SU-DHL-6 (cell line): Measurements from ENCODE around the gene NUP85.

Experiments
- H2AFZ ChIP-seq: fragments of 200-600 bp; sonication (generic); 2 replicates; pipeline ENCODE4 v1.6.1; 2014; ENCODE audit warnings: low read depth, mild to moderate bottlenecking, moderate library complexity, mixed read lengths, antibody characterized with exemption, low read length; ENCODE audit not compliant: severe bottlenecking
- H3F3A ChIP-seq: fragments of 200-600 bp; shearing (Covaris generic); 2 replicates; pipeline ENCODE4 v1.6.0; 2016; ENCODE audit warnings: antibody characterized with exemption, mild to moderate bottlenecking; ENCODE audit not compliant: insufficient read depth
- H3K27ac ChIP-seq: fragments of 200-600 bp; sonication (generic); 2 replicates; pipeline ENCODE4 v1.5.1; 2016; ENCODE audit warnings: low read depth, mild to moderate bottlenecking, low read length, moderate library complexity, mixed read lengths
- H3K27me3 ChIP-seq: fragments of 200-600 bp; sonication (generic), shearing (Covaris generic); 2 replicates; pipeline ENCODE4 v1.6.0; 2014; ENCODE audit warnings: mild to moderate bottlenecking, low read length
- H3K36me3 ChIP-seq: fragments of 200-600 bp; sonication (generic); 2 replicates; pipeline ENCODE4 v1.6.1; 2014; ENCODE audit warnings: mild to moderate bottlenecking, low read length, mixed read lengths
- H3K4me2 ChIP-seq: fragments of 300-600, 200-600 bp; shearing (Covaris generic), sonication (generic); 2 replicates; pipeline ENCODE4 v1.6.0; 2014; ENCODE audit warnings: low read length, low read depth, mild to moderate bottlenecking; ENCODE audit not compliant: poor library complexity, severe bottlenecking
- H3K4me3 ChIP-seq: fragments of 200-600 bp; sonication (generic); 2 replicates; pipeline ENCODE4 v1.5.1; 2014; ENCODE audit warnings: antibody characterized with exemption, low read length, mild to moderate bottlenecking, mixed read lengths; ENCODE audit not compliant: insufficient read depth, poor library complexity, severe bottlenecking
- H3K79me2 ChIP-seq: fragments of 200-600 bp; sonication (generic); 2 replicates; pipeline ENCODE4 v1.6.1; 2014; ENCODE audit warnings: mild to moderate bottlenecking, low read length, moderate library complexity; ENCODE audit not compliant: insufficient read depth
- H3K9ac ChIP-seq: fragments of 200-600 bp; sonication (generic); 2 replicates; pipeline ENCODE4 v1.7.0; 2014; ENCODE audit warnings: mild to moderate bottlenecking, low read length
- H3K9me2 ChIP-seq: fragments of 200-600 bp; sonication (generic); replicated peaks from 2 replicates; pipeline ENCODE4 v1.6.1; 2014; ENCODE audit warnings: low read length; ENCODE audit not compliant: insufficient read depth
- H3K9me3 ChIP-seq: fragments of 200-600 bp; sonication (generic); 2 replicates; pipeline ENCODE4 v1.6.1; 2014; ENCODE audit warnings: low read length, mixed read lengths; ENCODE audit not compliant: insufficient read depth
- H4K20me1 ChIP-seq: fragments of 200-600 bp; sonication (generic); 2 replicates; pipeline ENCODE4 v1.6.1; 2014; ENCODE audit warnings: low read depth, mild to moderate bottlenecking, antibody characterized with exemption, low read length, moderate library complexity, mixed read lengths
- EZH2phosphoT487 ChIP-seq: fragments of 200-600 bp; sonication (generic), shearing (Covaris generic); conservative IDR thresholded peaks from 2 replicates; pipeline ENCODE4 v1.6.1; 2018; ENCODE audit warnings: mild to moderate bottlenecking, antibody characterized with exemption, low read length, moderate library complexity, mixed read lengths
- TF ChIP-seq, protein P1 (sequence below): fragments of 200-600 bp; sonication (generic); IDR thresholded peaks from one replicate; pipeline ENCODE4 v1.5.1; 2017; ENCODE audit warnings: antibody characterized with exemption, mild to moderate bottlenecking, low read length, moderate library complexity; ENCODE audit not compliant: insufficient read depth, poor library complexity, severe bottlenecking

Gene NUP85

DNA sequence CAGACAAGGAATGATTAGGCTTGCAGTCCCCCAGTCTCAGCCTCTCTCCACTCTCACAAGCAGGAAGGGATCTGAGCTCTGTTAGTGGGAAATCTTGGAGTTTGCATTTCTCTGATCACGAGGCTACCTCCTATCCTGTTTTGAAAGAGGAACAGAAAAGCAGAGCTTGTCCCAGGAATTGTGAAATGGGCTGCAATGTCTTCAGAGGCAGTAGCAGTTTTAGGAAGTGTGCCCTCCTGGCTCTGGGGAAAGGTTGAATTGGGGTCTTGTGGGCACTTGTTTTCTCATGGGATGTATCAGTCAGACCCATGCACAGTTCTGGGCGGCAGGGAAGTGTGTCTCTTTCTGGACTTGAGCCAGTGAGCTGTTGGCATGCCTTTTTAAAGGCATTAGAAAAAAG is 22.8 kb downstream of the NUP85 start:
- Histone ChIP-seq H3K4me2 (no peak overlapping the region), H3K9me3 (no peaks in the 10 kb centered on the region), H3F3A (no peaks in the 10 kb centered on the region), H2AFZ (no peak overlapping the region), H4K20me1 (no peaks in the 10 kb centered on the region), H3K4me3 (no peak overlapping the region), H3K9ac (no peak overlapping the region), H3K9me2 (no peaks in the 10 kb centered on the region), H3K27ac (no peak overlapping the region), H3K79me2 (no peaks in the 10 kb centered on the region), H3K27me3 (no peaks in the 10 kb centered on the region), H3K36me3 (peaks cover 8% of the 10 kb centered on the region; the same call in 1 of the 2 replicates)
- TF ChIP-seq EZH2phosphoT487 = no peak
- TF ChIP-seq, protein P1, sequence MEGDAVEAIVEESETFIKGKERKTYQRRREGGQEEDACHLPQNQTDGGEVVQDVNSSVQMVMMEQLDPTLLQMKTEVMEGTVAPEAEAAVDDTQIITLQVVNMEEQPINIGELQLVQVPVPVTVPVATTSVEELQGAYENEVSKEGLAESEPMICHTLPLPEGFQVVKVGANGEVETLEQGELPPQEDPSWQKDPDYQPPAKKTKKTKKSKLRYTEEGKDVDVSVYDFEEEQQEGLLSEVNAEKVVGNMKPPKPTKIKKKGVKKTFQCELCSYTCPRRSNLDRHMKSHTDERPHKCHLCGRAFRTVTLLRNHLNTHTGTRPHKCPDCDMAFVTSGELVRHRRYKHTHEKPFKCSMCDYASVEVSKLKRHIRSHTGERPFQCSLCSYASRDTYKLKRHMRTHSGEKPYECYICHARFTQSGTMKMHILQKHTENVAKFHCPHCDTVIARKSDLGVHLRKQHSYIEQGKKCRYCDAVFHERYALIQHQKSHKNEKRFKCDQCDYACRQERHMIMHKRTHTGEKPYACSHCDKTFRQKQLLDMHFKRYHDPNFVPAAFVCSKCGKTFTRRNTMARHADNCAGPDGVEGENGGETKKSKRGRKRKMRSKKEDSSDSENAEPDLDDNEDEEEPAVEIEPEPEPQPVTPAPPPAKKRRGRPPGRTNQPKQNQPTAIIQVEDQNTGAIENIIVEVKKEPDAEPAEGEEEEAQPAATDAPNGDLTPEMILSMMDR = no peak

DNA sequence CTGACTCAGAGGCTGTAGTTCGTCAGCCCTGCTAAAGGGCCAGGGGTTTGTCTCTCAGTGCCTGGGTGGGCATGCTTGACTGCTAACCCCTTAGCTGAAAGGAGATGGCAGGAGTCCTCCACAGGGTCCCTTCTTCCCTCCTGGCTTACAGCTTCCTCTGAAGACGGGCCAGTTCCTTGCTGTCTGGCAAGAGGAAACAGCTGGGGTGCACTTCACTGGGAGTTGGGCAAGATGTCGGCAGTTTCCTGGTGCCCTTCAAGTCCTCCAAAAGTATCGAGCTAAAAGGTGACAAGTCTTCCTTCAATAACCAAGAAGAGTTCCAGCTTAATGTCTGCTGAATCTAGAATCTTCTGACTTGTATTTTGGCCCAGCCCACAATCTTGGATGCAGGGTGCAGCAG is 23.4 kb downstream of the NUP85 start:
- Histone ChIP-seq H3K36me3 (peaks cover 8% of the 10 kb centered on the region; the same call in 1 of the 2 replicates), H2AFZ (no peak overlapping the region), H3K9me3 (no peaks in the 10 kb centered on the region)

DNA sequence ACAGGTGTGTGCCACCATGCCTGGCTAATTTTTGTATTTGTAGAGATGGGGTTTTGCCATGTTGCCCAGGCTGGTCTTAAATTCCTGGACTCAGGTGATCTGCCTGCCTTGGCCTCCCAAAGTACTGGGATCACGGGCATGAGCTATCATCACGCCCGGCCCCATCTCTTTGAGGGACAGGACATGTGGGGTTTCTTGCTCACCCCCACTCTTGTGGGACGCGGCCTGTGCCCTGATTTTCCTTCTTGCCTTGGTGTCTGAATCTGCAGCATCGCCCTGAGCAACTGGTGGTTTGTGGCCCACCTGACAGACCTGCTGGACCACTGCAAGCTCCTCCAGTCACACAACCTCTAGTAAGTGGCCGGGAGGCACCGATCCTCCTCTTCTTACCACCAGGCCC is 25.6 kb downstream of the NUP85 start:
- H3K9me2 ChIP-seq = no peaks in the 10 kb centered on the region
- no peak overlapping the region for H3K4me2 ChIP-seq
- H3K9me3 ChIP-seq = no peaks in the 10 kb centered on the region
- H4K20me1 ChIP-seq = no peaks in the 10 kb centered on the region
- TF ChIP-seq, protein P1 = no peak
- no peak for TF ChIP-seq EZH2phosphoT487
- peaks cover 12% of the 10 kb centered on the region; the same call in 1 of the 2 replicates for H3K36me3 ChIP-seq
- H3K27me3 ChIP-seq = no peaks in the 10 kb centered on the region
- H3K27ac ChIP-seq = no peak overlapping the region
- no peak overlapping the region for H3K9ac ChIP-seq
- H2AFZ ChIP-seq = no peak overlapping the region
- H3F3A ChIP-seq = no peaks in the 10 kb centered on the region
- H3K79me2 ChIP-seq = no peaks in the 10 kb centered on the region
- H3K4me3 ChIP-seq = no peak overlapping the region

More for the DNA sequence above, 23.4 kb downstream of the NUP85 start:
- H4K20me1 ChIP-seq = no peaks in the 10 kb centered on the region
- H3K79me2 ChIP-seq = no peaks in the 10 kb centered on the region
- H3K27ac ChIP-seq = no peak overlapping the region
- H3K4me2 ChIP-seq = no peak overlapping the region
- no peaks in the 10 kb centered on the region for H3F3A ChIP-seq
- no peak overlapping the region for H3K9ac ChIP-seq
- H3K27me3 ChIP-seq = no peaks in the 10 kb centered on the region
- H3K4me3 ChIP-seq = no peak overlapping the region
- TF ChIP-seq EZH2phosphoT487 = no peak
- TF ChIP-seq, protein P1 = no peak
- H3K9me2 ChIP-seq = no peaks in the 10 kb centered on the region
